Naive thymus-derived CD8-positive, alpha-beta T cell (primary cell): ENCODE data around the gene SH3BP2. TPM values are rescaled to one million over a fixed set of nuclear protein-coding genes. Genes with fewer than 3 reads are reported as not detected.
A peak's percentile ranks its signal among the peaks of the same experiment; 100 is the strongest.

Source experiments
- ATAC-seq, 2 donors: fragments of 150-1000 bp; cut with Tn5 transposase in 1 of 2; sonication (Bioruptor Pico), chemical (Tn5 transposase) in 1 of 2; 1 replicate in 1 of 2; 2 replicates in 1 of 2; pipeline ENCODE4 v1.10.0; 2021; ENCODE audit warnings: mild to moderate bottlenecking in 2 of 2, moderate library complexity in 2 of 2
- POLR2A ChIA-PET: fragments of 350-600 bp; sonication (Branson Sonifier 250); formaldehyde crosslinking; loops from one replicate; lab custom pipeline; 2021; ENCODE audit warnings: antibody characterized with exemption; lab: Charles Lee
- DNase-seq, 10 donors: peaks; one replicate each; pipeline versions ENCODE4 v3.0.0 to v3.0.0-alpha.2; 2020 to 2022
- H3K27ac Mint-ChIP-seq, 10 donors: one replicate each; pipeline ENCODE4 v1.8.0; 2020 to 2022; ENCODE audit warnings: mild to moderate bottlenecking in 10 of 10, mixed read lengths in 10 of 10, moderate library complexity in 4 of 10, inconsistent platforms in 1 of 10
- H3K27me3 Mint-ChIP-seq, 5 donors: one replicate each; pipeline ENCODE4 v1.8.0; 2021 to 2022; ENCODE audit warnings: mixed read lengths in 5 of 5
- H3K36me3 Mint-ChIP-seq, 3 donors: one replicate each; pipeline ENCODE4 v1.8.0; 2020 to 2022; ENCODE audit warnings: mixed read lengths in 3 of 3, mild to moderate bottlenecking in 2 of 3, inconsistent platforms in 1 of 3
- H3K4me1 Mint-ChIP-seq, 4 donors: one replicate each; pipeline ENCODE4 v1.8.0; 2021 to 2022; ENCODE audit warnings: mixed read lengths in 4 of 4
- H3K4me3 Mint-ChIP-seq, 10 donors: one replicate each; pipeline ENCODE4 v1.8.0; 2020 to 2022; ENCODE audit warnings: mild to moderate bottlenecking in 10 of 10, mixed read lengths in 10 of 10, moderate library complexity in 6 of 10, inconsistent platforms in 1 of 10
- H3K9me3 Mint-ChIP-seq, 9 donors: one replicate each; pipeline ENCODE4 v1.8.0; 2020 to 2022; ENCODE audit warnings: mixed read lengths in 9 of 9, mild to moderate bottlenecking in 3 of 9, inconsistent platforms in 1 of 9, moderate library complexity in 1 of 9
- polyA plus RNA-seq, 3 donors: library from polyadenylated mRNA; unstranded; fragments of 300-500 nt; fragmentation: Illumina TruSeq; gene quantifications; one replicate each; pipeline ENCODE4 v1.2.3, GENCODE V29; 2021
- total RNA-seq, 8 experiments: library from RNA in 2 of 8; stranded (reverse) in 2 of 8; gene quantifications; one replicate each; pipeline ENCODE4 v1.2.3 and lab custom pipeline; 2021 to 2026

Gene SH3BP2
- total and polyA plus RNA-seq, 5 experiments from 2014 or later = 4.8 to 28.3 (median 10.8) TPM

- Mint-ChIP-seq H3K27me3 (no peaks in the 10 kb centered on the region), H3K36me3 (peaks cover 0 to 21% (median 0%) of the 10 kb centered on the region in 3 donors), H3K4me3 (no peak overlapping the region), H3K4me1 (peaks cover 37 to 88% (median 80%) of the 10 kb centered on the region in 4 donors), H3K9me3 (no peaks in the 10 kb centered on the region), H3K27ac (peak overlapping the region in 8 of 10 donors; percentile 4 to 83 (median 68))
- DNase-seq = no peak
- POLR2A ChIA-PET = interaction anchor here (0.5 kb wide), 1 partner anchor 16 kb away, joined by 3 read pairs; no protein-coding TSS in a partner anchor
- ATAC-seq = no peak
Measured at GRCh38 chr4:2868877-2869487, 76.1 kb downstream of the SH3BP2 start.

- Mint-ChIP-seq H3K27me3 (no peaks in the 10 kb centered on the region), H3K27ac (peak overlapping the region in 4 of 10 donors; percentile 4 to 83 (median 12)), H3K4me1 (peaks cover 37 to 85% (median 79%) of the 10 kb centered on the region in 4 donors), H3K36me3 (peaks cover 0 to 21% (median 0%) of the 10 kb centered on the region in 3 donors), H3K9me3 (no peaks in the 10 kb centered on the region), H3K4me3 (no peak overlapping the region)
- no peak for ATAC-seq
- no peak for DNase-seq
- POLR2A ChIA-PET = no interaction called here
Measured at GRCh38 chr4:2869659-2870058, 76.8 kb downstream of the SH3BP2 start.

GRCh38 chr4:2870082-2870481 lies 77.2 kb downstream of the SH3BP2 start:
- Mint-ChIP-seq H3K27me3 (no peaks in the 10 kb centered on the region), H3K27ac (peak overlapping the region in 5 of 10 donors; percentile 2 to 37 (median 13)), H3K4me3 (no peak overlapping the region), H3K4me1 (peaks cover 34 to 83% (median 77%) of the 10 kb centered on the region in 4 donors), H3K36me3 (peaks cover 0 to 21% (median 0%) of the 10 kb centered on the region in 3 donors), H3K9me3 (no peaks in the 10 kb centered on the region)
- no peak for DNase-seq
- POLR2A ChIA-PET = no interaction called here
- no peak for ATAC-seq

- H3K9me3 Mint-ChIP-seq = no peaks in the 10 kb centered on the region
- H3K4me3 Mint-ChIP-seq = peak overlapping the region in 2 of 10 donors; percentile 2 to 27
- H3K27ac Mint-ChIP-seq = peak overlapping the region in 7 of 10 donors; percentile 2 to 85 (median 72)
- H3K36me3 Mint-ChIP-seq = peaks cover 0 to 29% (median 0%) of the 10 kb centered on the region in 3 donors
- DNase-seq (no peak), ATAC-seq (no peak)
- peaks cover 29 to 85% (median 72%) of the 10 kb centered on the region in 4 donors for H3K4me1 Mint-ChIP-seq
- POLR2A ChIA-PET = interaction anchor here (0.6 to 1.7 kb wide), 3 partner anchors 11 to 107 kb away, joined by 3 to 6 read pairs (median 4); no protein-coding TSS in a partner anchor
- no peaks in the 10 kb centered on the region for H3K27me3 Mint-ChIP-seq
Measured at GRCh38 chr4:2871466-2871865, 78.6 kb downstream of the SH3BP2 start.

- ATAC-seq (peak in 1 of 2 donors; percentile 56), DNase-seq (peak in 1 of 10 donors; percentile 3)
- POLR2A ChIA-PET = interaction anchor here (0.6 to 1.7 kb wide), 2 partner anchors 20 to 108 kb away, joined by 4 to 6 read pairs; no protein-coding TSS in a partner anchor
- peak overlapping the region in 9 of 10 donors; percentile 2 to 85 (median 72) for H3K27ac Mint-ChIP-seq
- H3K9me3 Mint-ChIP-seq = no peaks in the 10 kb centered on the region
- no peaks in the 10 kb centered on the region for H3K27me3 Mint-ChIP-seq
- H3K4me3 Mint-ChIP-seq = peak overlapping the region in 3 of 10 donors; percentile 2 to 27 (median 5)
- H3K36me3 Mint-ChIP-seq = peaks cover 0 to 32% (median under 1%) of the 10 kb centered on the region in 3 donors
- peaks cover 26 to 83% (median 68%) of the 10 kb centered on the region in 4 donors for H3K4me1 Mint-ChIP-seq
Measured at GRCh38 chr4:2871911-2872310, 79.0 kb downstream of the SH3BP2 start.

GRCh38 chr4:2873329-2873728 lies 80.4 kb downstream of the SH3BP2 start:
- no peak overlapping the region for H3K4me3 Mint-ChIP-seq
- H3K27ac Mint-ChIP-seq = peak overlapping the region in 5 of 10 donors; percentile 8 to 59 (median 19)
- DNase-seq = no peak
- POLR2A ChIA-PET = interaction anchor here (0.9 kb wide), 1 partner anchor 90 kb away, joined by 3 read pairs; the partner anchor contains the start of genes GRK4 and NOP14
- no peak for ATAC-seq
- H3K36me3 Mint-ChIP-seq = peaks cover 0 to 42% (median 2%) of the 10 kb centered on the region in 3 donors
- H3K9me3 Mint-ChIP-seq = no peaks in the 10 kb centered on the region
- H3K4me1 Mint-ChIP-seq = peaks cover 28 to 82% (median 66%) of the 10 kb centered on the region in 4 donors
- H3K27me3 Mint-ChIP-seq = no peaks in the 10 kb centered on the region

- Mint-ChIP-seq H3K9me3 (no peaks in the 10 kb centered on the region), H3K4me1 (peaks cover 26 to 72% (median 59%) of the 10 kb centered on the region in 4 donors)
- POLR2A ChIA-PET = no interaction called here
Measured at GRCh38 chr4:2874861-2875260, 82.0 kb downstream of the SH3BP2 start.

GRCh38 chr4:2875556-2875955 lies 82.7 kb downstream of the SH3BP2 start:
- H3K36me3 Mint-ChIP-seq = peaks cover 0 to 58% (median 4%) of the 10 kb centered on the region in 3 donors
- H3K4me1 Mint-ChIP-seq = peaks cover 24 to 68% (median 53%) of the 10 kb centered on the region in 4 donors
- H3K27ac Mint-ChIP-seq = peak overlapping the region in 4 of 10 donors; percentile 28 to 75 (median 40)
- no peak overlapping the region for H3K4me3 Mint-ChIP-seq
- DNase-seq = no peak
- H3K27me3 Mint-ChIP-seq = no peaks in the 10 kb centered on the region
- no peaks in the 10 kb centered on the region for H3K9me3 Mint-ChIP-seq
- POLR2A ChIA-PET = interaction anchor here (0.5 kb wide), 1 partner anchor 14 kb away, joined by 4 read pairs; no protein-coding TSS in a partner anchor
- ATAC-seq = no peak

More at GRCh38 chr4:2874861-2875260, 82.0 kb downstream of the SH3BP2 start:
- no peak for DNase-seq
- H3K27me3 Mint-ChIP-seq = no peaks in the 10 kb centered on the region
- ATAC-seq = no peak
- H3K4me3 Mint-ChIP-seq = no peak overlapping the region
- H3K27ac Mint-ChIP-seq = peak overlapping the region in 1 of 10 donors; percentile 63
- peaks cover 0 to 51% (median 4%) of the 10 kb centered on the region in 3 donors for H3K36me3 Mint-ChIP-seq

- H3K4me1 Mint-ChIP-seq = peaks cover 17 to 46% (median 31%) of the 10 kb centered on the region in 4 donors
- no peaks in the 10 kb centered on the region for H3K27me3 Mint-ChIP-seq
- peak overlapping the region; percentile 21 to 90 (median 43) for H3K27ac Mint-ChIP-seq
- H3K9me3 Mint-ChIP-seq = no peaks in the 10 kb centered on the region
- DNase-seq (no peak), ATAC-seq (no peak)
- POLR2A ChIA-PET = no interaction called here
- no peak overlapping the region for H3K4me3 Mint-ChIP-seq
- H3K36me3 Mint-ChIP-seq = peaks cover 0 to 72% (median 6%) of the 10 kb centered on the region in 3 donors
Measured at GRCh38 chr4:2878346-2878745, 85.5 kb downstream of the SH3BP2 start.

- DNase-seq (no peak), ATAC-seq (no peak)
- Mint-ChIP-seq H3K27me3 (no peaks in the 10 kb centered on the region), H3K9me3 (no peaks in the 10 kb centered on the region), H3K36me3 (peaks cover 0 to 79% (median 6%) of the 10 kb centered on the region in 3 donors), H3K4me3 (no peak overlapping the region), H3K4me1 (peaks cover 17 to 42% (median 28%) of the 10 kb centered on the region in 4 donors), H3K27ac (peak overlapping the region in 8 of 10 donors; percentile 21 to 90 (median 72))
- POLR2A ChIA-PET = no interaction called here
Measured at GRCh38 chr4:2879026-2879425, 86.1 kb downstream of the SH3BP2 start.

- DNase-seq (no peak), ATAC-seq (no peak)
- POLR2A ChIA-PET = interaction anchor here (1.0 kb wide), 1 partner anchor 34 kb away, joined by 3 read pairs; no protein-coding TSS in a partner anchor
- no peaks in the 10 kb centered on the region for H3K9me3 Mint-ChIP-seq
- no peak overlapping the region for H3K4me3 Mint-ChIP-seq
- H3K27me3 Mint-ChIP-seq = no peaks in the 10 kb centered on the region
- peaks cover 0 to 94% (median 15%) of the 10 kb centered on the region in 3 donors for H3K36me3 Mint-ChIP-seq
- peak overlapping the region in 3 of 10 donors; percentile 11 to 57 (median 34) for H3K27ac Mint-ChIP-seq
- peaks cover 19 to 35% (median 25%) of the 10 kb centered on the region in 4 donors for H3K4me1 Mint-ChIP-seq
Measured at GRCh38 chr4:2881431-2881830, 88.5 kb downstream of the SH3BP2 start.

- no peak for DNase-seq
- POLR2A ChIA-PET = interaction anchor here (0.6 kb wide), 1 partner anchor 239 kb away, joined by 3 read pairs; no protein-coding TSS in a partner anchor
- Mint-ChIP-seq H3K36me3 (peaks cover 0 to 94% (median 17%) of the 10 kb centered on the region in 3 donors), H3K4me1 (peaks cover 17 to 30% (median 23%) of the 10 kb centered on the region in 4 donors), H3K27ac (no peak overlapping the region), H3K27me3 (no peaks in the 10 kb centered on the region), H3K9me3 (no peaks in the 10 kb centered on the region), H3K4me3 (no peak overlapping the region)
- ATAC-seq = no peak
Measured at GRCh38 chr4:2882341-2882740, 89.5 kb downstream of the SH3BP2 start.
